HepG2 (cell line): ENCODE data around the gene BST1. TPM values are rescaled to one million over a fixed set of nuclear protein-coding genes. Genes with fewer than 3 reads are reported as not detected.

Experiments used
- AKAP8 ChIP-seq: sonication (generic); formaldehyde crosslinking; IDR thresholded peaks from 2 replicates; pipeline ENCODE4 v1.5.1; 2020; ENCODE audit warnings: mild to moderate bottlenecking, missing genetic modification reagents
- CENPT ChIP-seq: sonication (generic); formaldehyde crosslinking; IDR thresholded peaks from 2 replicates; pipeline ENCODE4 v1.8.0; 2022; ENCODE audit warnings: low read depth, mild to moderate bottlenecking, moderate library complexity, missing genetic modification reagents
- ERF ChIP-seq: IDR thresholded peaks from 2 replicates; pipeline ENCODE4 v1.6.1; 2018; ENCODE audit warnings: missing biosample characterization, missing genetic modification reagents
- JUNB ChIP-seq: sonication (generic); formaldehyde crosslinking; IDR thresholded peaks from 2 replicates; pipeline ENCODE4 v1.8.0; 2022; ENCODE audit warnings: missing genetic modification reagents, mild to moderate bottlenecking, borderline replicate concordance
- KDM5B ChIP-seq: sonication (generic); formaldehyde crosslinking; IDR thresholded peaks from 2 replicates; pipeline ENCODE4 v1.4.0; 2020; ENCODE audit warnings: missing genetic modification reagents, mild to moderate bottlenecking, borderline replicate concordance
- KLF15 ChIP-seq: sonication (generic); formaldehyde crosslinking; IDR thresholded peaks from 2 replicates; pipeline ENCODE4 v1.8.1; 2023; ENCODE audit warnings: borderline replicate concordance, mild to moderate bottlenecking, inconsistent platforms, missing genetic modification reagents, mixed read lengths
- MEIS1 ChIP-seq: sonication (generic); formaldehyde crosslinking; IDR thresholded peaks from 2 replicates; pipeline ENCODE4 v1.9.0; 2021; ENCODE audit warnings: mild to moderate bottlenecking, missing genetic modification reagents, moderate library complexity, borderline replicate concordance
- TEAD2 ChIP-seq: sonication (generic); formaldehyde crosslinking; IDR thresholded peaks from 2 replicates; pipeline ENCODE4 v1.9.0; 2021; ENCODE audit warnings: missing genetic modification reagents
- ZNF446 ChIP-seq: sonication (generic); formaldehyde crosslinking; IDR thresholded peaks from 2 replicates; pipeline ENCODE4 v1.5.0; 2020; ENCODE audit warnings: mild to moderate bottlenecking, missing genetic modification reagents
- ZNF484 ChIP-seq: sonication (generic); formaldehyde crosslinking; IDR thresholded peaks from 2 replicates; pipeline ENCODE4 v1.5.1; 2020; ENCODE audit warnings: mild to moderate bottlenecking, low read depth, missing genetic modification reagents, borderline replicate concordance
- ZNF672 ChIP-seq: sonication (generic); formaldehyde crosslinking; IDR thresholded peaks from 2 replicates; pipeline ENCODE4 v1.8.1; 2022; ENCODE audit warnings: missing genetic modification reagents
- ZNF775 ChIP-seq: sonication (generic); formaldehyde crosslinking; IDR thresholded peaks from 2 replicates; pipeline ENCODE4 v1.4.0; 2020; ENCODE audit warnings: missing genetic modification reagents, mild to moderate bottlenecking, moderate library complexity, borderline replicate concordance
- polyA plus RNA-seq, 8 experiments: library from polyadenylated mRNA; depleted of rRNA in 3 of 8; stranded (reverse) in 7 of 8; unstranded in 1 of 8; fragments of >200 nt; fragmentation: Illumina TruSeq in 4 of 8; extraction: Trizol in 4 of 8; gene quantifications; 2 replicates each; pipeline versions ENCODE4 v1.2.1 to v1.2.3, GENCODE V29; 2011 to 2016; ENCODE audit warnings: low read depth in 4 of 8, missing spikeins in 1 of 8, mixed read lengths in 1 of 8; ENCODE audit not compliant: insufficient read depth in 1 of 8
- total RNA-seq, 5 experiments: library from RNA; depleted of rRNA; stranded (reverse); fragments of >200 nt; fragmentation: Illumina TruSeq; extraction: Trizol; gene quantifications; 2 replicates each; pipeline ENCODE4 v1.2.3, GENCODE V29; 2016; ENCODE audit warnings: low read depth in 1 of 5
- TF ChIP-seq, protein P1 (sequence below): sonication (generic); formaldehyde crosslinking; IDR thresholded peaks from 2 replicates; pipeline ENCODE4 v1.4.0; 2020; ENCODE audit warnings: mild to moderate bottlenecking, missing genetic modification reagents
- TF ChIP-seq, protein P2 (sequence below): sonication (generic); formaldehyde crosslinking; IDR thresholded peaks from 2 replicates; pipeline ENCODE4 v1.4.0; 2020; ENCODE audit warnings: missing genetic modification reagents
- TF ChIP-seq, protein P3 (sequence below): sonication (generic); formaldehyde crosslinking; IDR thresholded peaks from 2 replicates; pipeline ENCODE4 v1.4.0; 2020; ENCODE audit warnings: missing genetic modification reagents
- TF ChIP-seq, protein P4 (sequence below): sonication (generic); formaldehyde crosslinking; IDR thresholded peaks from 2 replicates; pipeline ENCODE4 v1.8.1; 2023; ENCODE audit warnings: mild to moderate bottlenecking, inconsistent platforms, moderate library complexity, missing genetic modification reagents, borderline replicate concordance

The BST1 gene
- total and polyA plus RNA-seq, 2 of the 13 experiments (the other 11 are each of a cell fraction or from before 2014, with no cell fraction given), result 0.09 to 0.49 TPM

DNA sequence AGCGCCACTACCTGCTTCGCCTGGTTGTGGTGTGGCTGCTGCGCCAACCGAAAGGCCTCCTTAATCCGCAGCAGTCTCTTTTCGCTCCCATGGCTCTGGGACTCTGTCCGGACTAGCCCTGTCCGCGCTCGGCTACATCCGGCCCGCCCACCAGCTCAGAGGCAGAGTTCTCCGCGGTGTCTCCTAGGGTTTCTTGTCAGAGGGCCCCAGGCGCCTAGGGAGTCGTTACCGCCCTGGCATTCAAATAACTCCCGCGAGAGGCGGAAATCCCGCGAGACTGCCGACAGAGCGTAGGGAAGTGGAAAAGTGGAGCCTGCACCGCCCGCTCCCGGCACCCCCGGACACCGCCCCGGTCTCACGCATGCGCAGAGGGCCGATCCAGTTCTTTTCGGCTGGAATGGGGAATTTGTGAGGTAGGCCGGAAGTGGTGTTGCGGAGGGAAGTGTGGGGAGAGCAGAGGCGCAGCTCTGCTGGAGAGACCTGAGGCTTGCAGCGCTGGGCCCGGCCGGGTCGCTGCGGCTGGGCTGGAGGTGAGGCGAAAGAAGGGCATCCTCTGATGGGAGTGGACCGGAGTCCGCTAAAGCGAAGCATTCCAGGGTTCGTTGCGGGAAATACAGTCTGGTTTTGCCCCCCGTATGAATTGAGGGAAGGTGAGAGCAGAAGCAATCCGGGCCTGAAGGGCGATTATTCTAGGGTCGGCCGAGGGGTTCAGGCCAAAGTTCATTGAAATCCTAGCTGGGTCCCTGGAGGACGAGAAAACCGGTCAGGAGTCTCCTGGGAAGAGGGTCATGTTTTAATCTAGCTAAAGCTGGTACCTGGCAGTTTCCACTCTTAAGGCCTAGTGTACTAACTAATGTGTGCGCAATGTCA is 21.3 kb upstream of the BST1 start, which contains the start of gene FAM200B (continued):
- TF ChIP-seq KDM5B (CRISPR knock-in tag) (peak; percentile 68; the same call in 1 of the 2 replicates), ZNF672 (CRISPR knock-in tag) (no peak), KLF15 (CRISPR knock-in tag) (no peak; the same call in 1 of the 2 replicates), ZNF775 (CRISPR knock-in tag) (no peak), ERF (CRISPR knock-in tag) (peak; percentile 83), CENPT (CRISPR knock-in tag) (0 out of 2 replicates have a peak, but pooled peaks have one; percentile 80), TEAD2 (CRISPR knock-in tag) (no peak), ZNF446 (CRISPR knock-in tag) (no peak), AKAP8 (0 out of 2 replicates have a peak, but pooled peaks have one; percentile 35), ZNF484 (no peak), MEIS1 (CRISPR knock-in tag) (no peak), JUNB (CRISPR knock-in tag) (no peak)
- TF ChIP-seq, protein P1, sequence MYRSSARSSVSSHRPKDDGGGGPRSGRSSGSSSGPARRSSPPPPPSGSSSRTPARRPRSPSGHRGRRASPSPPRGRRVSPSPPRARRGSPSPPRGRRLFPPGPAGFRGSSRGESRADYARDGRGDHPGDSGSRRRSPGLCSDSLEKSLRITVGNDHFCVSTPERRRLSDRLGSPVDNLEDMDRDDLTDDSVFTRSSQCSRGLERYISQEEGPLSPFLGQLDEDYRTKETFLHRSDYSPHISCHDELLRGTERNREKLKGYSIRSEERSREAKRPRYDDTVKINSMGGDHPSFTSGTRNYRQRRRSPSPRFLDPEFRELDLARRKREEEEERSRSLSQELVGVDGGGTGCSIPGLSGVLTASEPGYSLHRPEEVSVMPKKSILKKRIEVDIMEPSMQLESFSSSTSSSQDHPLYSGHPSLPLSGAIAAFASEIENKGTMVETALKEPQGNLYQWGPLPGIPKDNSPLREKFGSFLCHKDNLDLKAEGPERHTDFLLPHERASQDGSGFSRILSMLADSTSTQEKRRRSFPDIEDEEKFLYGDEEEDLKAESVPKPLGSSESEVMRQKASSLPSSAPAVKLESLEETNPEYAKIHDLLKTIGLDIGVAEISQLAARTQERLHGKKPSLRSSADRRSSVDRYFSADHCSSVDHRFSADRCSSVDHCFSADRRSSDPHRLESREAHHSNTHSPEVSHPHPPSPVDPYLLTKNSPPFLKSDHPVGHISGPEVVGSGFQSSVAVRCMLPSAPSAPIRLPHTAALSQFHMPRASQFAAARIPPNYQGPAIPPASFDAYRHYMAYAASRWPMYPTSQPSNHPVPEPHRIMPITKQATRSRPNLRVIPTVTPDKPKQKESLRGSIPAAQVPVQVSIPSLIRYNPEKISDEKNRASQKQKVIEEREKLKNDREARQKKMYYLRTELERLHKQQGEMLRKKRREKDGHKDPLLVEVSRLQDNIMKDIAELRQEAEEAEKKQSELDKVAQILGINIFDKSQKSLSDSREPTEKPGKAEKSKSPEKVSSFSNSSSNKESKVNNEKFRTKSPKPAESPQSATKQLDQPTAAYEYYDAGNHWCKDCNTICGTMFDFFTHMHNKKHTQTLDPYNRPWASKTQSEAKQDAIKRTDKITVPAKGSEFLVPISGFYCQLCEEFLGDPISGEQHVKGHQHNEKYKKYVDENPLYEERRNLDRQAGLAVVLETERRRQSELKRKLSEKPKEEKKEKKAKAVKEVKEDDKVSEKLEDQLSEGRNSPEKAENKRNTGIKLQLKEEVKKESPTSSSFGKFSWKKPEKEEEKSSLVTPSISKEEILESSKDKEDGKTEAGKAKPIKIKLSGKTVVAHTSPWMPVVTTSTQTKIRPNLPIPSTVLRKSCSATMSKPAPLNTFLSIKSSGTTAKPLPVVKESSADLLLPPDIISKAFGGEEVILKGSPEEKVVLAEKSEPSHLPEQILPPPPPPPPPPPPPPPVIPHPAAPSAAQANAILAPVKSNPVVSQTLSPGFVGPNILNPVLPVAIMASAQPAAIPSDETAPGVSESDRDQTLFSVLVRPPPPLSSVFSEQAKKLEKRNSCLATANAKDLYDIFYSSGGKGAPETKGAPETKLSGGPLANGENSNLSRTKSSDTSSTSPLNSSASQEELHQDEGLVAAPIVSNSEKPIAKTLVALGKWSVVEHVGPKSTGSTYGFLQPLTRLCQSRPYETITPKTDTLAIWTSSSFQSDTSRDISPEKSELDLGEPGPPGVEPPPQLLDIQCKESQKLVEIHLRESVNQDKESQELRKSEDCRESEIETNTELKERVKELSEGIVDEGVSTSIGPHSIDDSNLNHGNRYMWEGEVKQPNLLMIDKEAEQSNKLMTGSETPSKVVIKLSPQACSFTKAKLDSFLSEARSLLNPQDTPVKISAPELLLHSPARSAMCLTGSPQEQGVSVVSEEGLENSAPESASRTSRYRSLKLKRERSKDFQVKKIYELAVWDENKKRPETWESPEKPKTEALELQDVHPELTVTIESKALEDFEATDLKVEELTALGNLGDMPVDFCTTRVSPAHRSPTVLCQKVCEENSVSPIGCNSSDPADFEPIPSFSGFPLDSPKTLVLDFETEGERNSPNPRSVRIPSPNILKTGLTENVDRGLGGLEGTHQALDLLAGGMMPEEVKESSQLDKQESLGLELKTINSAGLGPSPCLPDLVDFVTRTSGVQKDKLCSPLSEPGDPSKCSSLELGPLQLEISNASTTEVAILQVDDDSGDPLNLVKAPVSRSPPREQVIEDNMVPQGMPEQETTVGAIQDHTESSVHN (CRISPR knock-in tag), result no peak
- TF ChIP-seq, protein P2, sequence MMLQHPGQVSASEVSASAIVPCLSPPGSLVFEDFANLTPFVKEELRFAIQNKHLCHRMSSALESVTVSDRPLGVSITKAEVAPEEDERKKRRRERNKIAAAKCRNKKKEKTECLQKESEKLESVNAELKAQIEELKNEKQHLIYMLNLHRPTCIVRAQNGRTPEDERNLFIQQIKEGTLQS (CRISPR knock-in tag), result no peak
- TF ChIP-seq, protein P3, sequence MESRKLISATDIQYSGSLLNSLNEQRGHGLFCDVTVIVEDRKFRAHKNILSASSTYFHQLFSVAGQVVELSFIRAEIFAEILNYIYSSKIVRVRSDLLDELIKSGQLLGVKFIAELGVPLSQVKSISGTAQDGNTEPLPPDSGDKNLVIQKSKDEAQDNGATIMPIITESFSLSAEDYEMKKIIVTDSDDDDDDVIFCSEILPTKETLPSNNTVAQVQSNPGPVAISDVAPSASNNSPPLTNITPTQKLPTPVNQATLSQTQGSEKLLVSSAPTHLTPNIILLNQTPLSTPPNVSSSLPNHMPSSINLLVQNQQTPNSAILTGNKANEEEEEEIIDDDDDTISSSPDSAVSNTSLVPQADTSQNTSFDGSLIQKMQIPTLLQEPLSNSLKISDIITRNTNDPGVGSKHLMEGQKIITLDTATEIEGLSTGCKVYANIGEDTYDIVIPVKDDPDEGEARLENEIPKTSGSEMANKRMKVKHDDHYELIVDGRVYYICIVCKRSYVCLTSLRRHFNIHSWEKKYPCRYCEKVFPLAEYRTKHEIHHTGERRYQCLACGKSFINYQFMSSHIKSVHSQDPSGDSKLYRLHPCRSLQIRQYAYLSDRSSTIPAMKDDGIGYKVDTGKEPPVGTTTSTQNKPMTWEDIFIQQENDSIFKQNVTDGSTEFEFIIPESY, result no peak
- TF ChIP-seq, protein P4, sequence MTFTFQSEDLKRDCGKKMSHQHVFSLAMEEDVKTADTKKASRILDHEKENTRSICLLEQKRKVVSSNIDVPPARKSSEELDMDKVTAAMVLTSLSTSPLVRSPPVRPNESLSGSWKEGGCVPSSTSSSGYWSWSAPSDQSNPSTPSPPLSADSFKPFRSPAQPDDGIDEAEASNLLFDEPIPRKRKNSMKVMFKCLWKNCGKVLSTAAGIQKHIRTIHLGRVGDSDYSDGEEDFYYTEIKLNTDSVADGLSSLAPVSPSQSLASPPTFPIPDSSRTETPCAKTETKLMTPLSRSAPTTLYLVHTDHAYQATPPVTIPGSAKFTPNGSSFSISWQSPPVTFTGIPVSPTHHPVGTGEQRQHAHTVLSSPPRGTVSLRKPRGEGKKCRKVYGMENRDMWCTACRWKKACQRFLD (CRISPR knock-in tag), result peak; percentile 82; the same call in 1 of the 2 replicates
